Tibial nerve (tissue), 4 donors: ENCODE data around the gene THSD1. TPM values are rescaled to one million over a fixed set of nuclear protein-coding genes. Genes with fewer than 3 reads are reported as not detected.

ENCODE experiments used
- DNase-seq, 2 donors: peaks; one replicate each; pipeline ENCODE4 v3.0.0-alpha.2; 2019; ENCODE audit warnings: low spot score in 2 of 2
- H3K27ac ChIP-seq, 4 donors: fragments of 200-600 bp; sonication (generic) in 3 of 4; one replicate each; pipeline ENCODE4 v1.5.1; 2017 to 2019; ENCODE audit warnings: mild to moderate bottlenecking in 1 of 4
- H3K27me3 ChIP-seq, 2 donors: fragments of 200-600 bp; sonication (generic) in 1 of 2; one replicate each; pipeline versions ENCODE4 v1.5.1 to v1.6.0; 2017 to 2019
- H3K36me3 ChIP-seq, 3 donors: fragments of 200-600 bp; sonication (generic); one replicate each; pipeline ENCODE4 v1.5.1; 2018 to 2019
- H3K4me1 ChIP-seq, 4 donors: fragments of 200-600 bp; sonication (generic) in 3 of 4; one replicate each; pipeline ENCODE4 v1.5.1; 2017 to 2019
- H3K4me3 ChIP-seq, 4 donors: fragments of 200-600 bp; sonication (generic) in 3 of 4; one replicate each; pipeline ENCODE4 v1.5.1; 2017 to 2019; ENCODE audit warnings: mild to moderate bottlenecking in 1 of 4, moderate library complexity in 1 of 4
- H3K9me3 ChIP-seq, 4 donors: fragments of 200-600 bp; sonication (generic) in 3 of 4; one replicate each; pipeline ENCODE4 v1.5.1; 2017 to 2019
- CTCF ChIP-seq, 5 experiments: fragments of 200-600 bp in 3 of 5; fragments of 450-650 bp in 2 of 5; sonication (generic) in 3 of 5; IDR thresholded peaks; one replicate each; pipeline ENCODE4 v1.5.1; 2016 to 2019; ENCODE audit warnings: antibody characterized with exemption in 5 of 5, mild to moderate bottlenecking in 3 of 5, moderate library complexity in 2 of 5
- EP300 ChIP-seq, 2 donors: sonication (generic); formaldehyde crosslinking; IDR thresholded peaks; one replicate each; pipeline ENCODE4 v1.6.1; 2017; ENCODE audit warnings: antibody characterized with exemption in 2 of 2, mild to moderate bottlenecking in 1 of 2
- POLR2A ChIP-seq, 2 donors: fragments of 450-650 bp; IDR thresholded peaks; one replicate each; pipeline ENCODE4 v1.6.1; 2017; ENCODE audit warnings: antibody characterized with exemption in 2 of 2, mild to moderate bottlenecking in 2 of 2, moderate library complexity in 2 of 2
- WGBS, 2 donors: methylation state at CpG; one replicate each; pipeline ENCODE4 v1.1.5; 2018; 5-methylcytosine and 5-hydroxymethylcytosine counted together
- total RNA-seq, 4 donors: library from RNA; depleted of rRNA; stranded (reverse); fragments of >200 nt; gene quantifications; one replicate each; pipeline ENCODE4 v1.1.0, GENCODE V29; 2016

Gene THSD1
- total RNA-seq, 4 donors from 2014 or later = 6.1 to 10.5 (median 7.8) TPM

DNA sequence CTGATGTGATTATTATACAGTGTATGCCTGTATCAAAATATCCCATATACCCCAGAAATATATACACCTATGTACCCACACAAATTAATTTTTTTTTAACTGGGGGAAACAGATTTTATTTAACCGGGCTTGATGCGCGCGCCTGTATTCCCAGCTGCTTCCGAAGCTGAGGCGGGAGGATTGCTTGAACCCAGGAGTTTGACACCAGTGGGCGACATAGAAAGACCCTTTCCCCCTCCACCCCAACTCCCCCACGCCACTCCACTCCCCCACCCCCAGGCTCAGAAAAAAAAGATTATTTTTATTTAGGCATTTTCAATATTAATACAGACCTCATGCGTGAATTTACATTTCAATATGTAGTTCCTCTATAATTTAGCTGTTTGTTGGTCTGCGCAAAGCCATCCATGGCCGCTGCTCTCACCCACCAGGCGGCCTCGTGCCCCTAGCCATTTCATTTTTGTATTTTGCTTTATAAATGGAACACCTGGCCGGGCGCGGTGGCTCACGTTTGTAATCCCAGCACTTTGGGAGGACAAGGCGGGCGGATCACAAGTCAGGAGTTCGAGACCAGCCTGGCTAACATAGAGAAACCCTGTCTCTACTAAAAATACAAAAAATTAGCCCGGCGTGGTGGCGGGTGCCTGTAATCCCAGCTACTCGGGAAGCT is 45.3 kb upstream of the THSD1 start:
- H3K27me3 ChIP-seq = no peaks in the 10 kb centered on the region
- TF ChIP-seq EP300 (IDR thresholded peaks at IDR 0.05) = no peak
- no peak for TF ChIP-seq POLR2A (IDR thresholded peaks at IDR 0.05)
- no peak for TF ChIP-seq CTCF (IDR thresholded peaks at IDR 0.05)
- DNase-seq = no peak
- H3K27ac ChIP-seq = peak overlapping the region in 2 of 4 donors; percentile 96 to 97
- peaks cover 0 to 43% (median 16%) of the 10 kb centered on the region in 4 donors for H3K4me1 ChIP-seq
- 85 to 89% methylated on average over 24 of the region's 24 CpGs for WGBS, 2 donors
- H3K4me3 ChIP-seq = peak overlapping the region in 1 of 4 donors; percentile 82
- H3K9me3 ChIP-seq = no peaks in the 10 kb centered on the region
- H3K36me3 ChIP-seq = no peaks in the 10 kb centered on the region

GRCh38 chr13:52450793-52451116 is 44.8 kb upstream of the THSD1 start:
- peak overlapping the region in 3 of 4 donors; percentile 57 to 97 (median 96) for H3K27ac ChIP-seq
- TF ChIP-seq EP300 (IDR thresholded peaks at IDR 0.05) = no peak
- no peak for TF ChIP-seq POLR2A (IDR thresholded peaks at IDR 0.05)
- peak in 1 of 5 experiments; percentile 16 for TF ChIP-seq CTCF (IDR thresholded peaks at IDR 0.05)
- peaks cover 0 to 39% (median 16%) of the 10 kb centered on the region in 4 donors for H3K4me1 ChIP-seq
- H3K4me3 ChIP-seq = peak overlapping the region in 2 of 4 donors; percentile 79 to 82
- no peaks in the 10 kb centered on the region for H3K27me3 ChIP-seq
- H3K36me3 ChIP-seq = no peaks in the 10 kb centered on the region
- 7 to 10% methylated on average over 8 of the region's 8 CpGs for WGBS, 2 donors
- H3K9me3 ChIP-seq = no peaks in the 10 kb centered on the region
- DNase-seq = no peak

- peak in 1 of 2 donors; percentile 93 for TF ChIP-seq EP300 (IDR thresholded peaks at IDR 0.05)
- TF ChIP-seq POLR2A (IDR thresholded peaks at IDR 0.05) = peak; percentile 88
- peak; percentile 100 for TF ChIP-seq CTCF (IDR thresholded peaks at IDR 0.05)
- DNase-seq = peak; percentile 93
Observed at GRCh38 chr13:52450012-52450792, 44.2 kb upstream of the THSD1 start, which contains the start of gene VPS36. Gene VPS36, minus strand, starts transcription at chr13:52450634. Its CDS starts 40 bp downstream, at chr13:52450594.

GRCh38 chr13:52449331-52450011 is 43.5 kb upstream of the THSD1 start:
- DNase-seq = no peak
- 10 to 13% methylated on average over 10 of the region's 10 CpGs for WGBS, 2 donors
- no peaks in the 10 kb centered on the region for H3K27me3 ChIP-seq
- peaks cover 0 to 6% (median 0%) of the 10 kb centered on the region in 3 donors for H3K36me3 ChIP-seq
- no peak for TF ChIP-seq POLR2A (IDR thresholded peaks at IDR 0.05)
- no peak for TF ChIP-seq CTCF (IDR thresholded peaks at IDR 0.05)
- TF ChIP-seq EP300 (IDR thresholded peaks at IDR 0.05) = no peak
- H3K9me3 ChIP-seq = no peaks in the 10 kb centered on the region
- H3K27ac ChIP-seq = peak overlapping the region; percentile 85 to 97 (median 95)
- peaks cover 0 to 36% (median 16%) of the 10 kb centered on the region in 4 donors for H3K4me1 ChIP-seq
- H3K4me3 ChIP-seq = peak overlapping the region; percentile 49 to 82 (median 78)

More at GRCh38 chr13:52450012-52450792, 44.2 kb upstream of the THSD1 start, which contains the start of gene VPS36:
- Histone ChIP-seq H3K9me3 (no peaks in the 10 kb centered on the region), H3K27me3 (no peaks in the 10 kb centered on the region), H3K4me1 (peaks cover 0 to 39% (median 16%) of the 10 kb centered on the region in 4 donors), H3K4me3 (peak within 1 kb of the TSS; percentile 49 to 82 (median 78)), H3K36me3 (peaks cover 0 to 2% (median 0%) of the 10 kb centered on the region in 3 donors), H3K27ac (peak within 1 kb of the TSS; percentile 85 to 97 (median 95))
- WGBS, 2 donors = 0 to 1% methylated on average over 58 to 64 of the region's 105 CpGs
